ENCODE results near the gene ARRDC2. TPM values are rescaled to one million over a fixed set of nuclear protein-coding genes. Genes with fewer than 3 reads are reported as not detected.

ARRDC2 gene
- total and polyA plus RNA-seq, 10 of the 15 experiments (the other 5 are each of a cell fraction or from before 2014, with no cell fraction given) = 0.48 to 10.1 (median 4.8) TPM

DNA sequence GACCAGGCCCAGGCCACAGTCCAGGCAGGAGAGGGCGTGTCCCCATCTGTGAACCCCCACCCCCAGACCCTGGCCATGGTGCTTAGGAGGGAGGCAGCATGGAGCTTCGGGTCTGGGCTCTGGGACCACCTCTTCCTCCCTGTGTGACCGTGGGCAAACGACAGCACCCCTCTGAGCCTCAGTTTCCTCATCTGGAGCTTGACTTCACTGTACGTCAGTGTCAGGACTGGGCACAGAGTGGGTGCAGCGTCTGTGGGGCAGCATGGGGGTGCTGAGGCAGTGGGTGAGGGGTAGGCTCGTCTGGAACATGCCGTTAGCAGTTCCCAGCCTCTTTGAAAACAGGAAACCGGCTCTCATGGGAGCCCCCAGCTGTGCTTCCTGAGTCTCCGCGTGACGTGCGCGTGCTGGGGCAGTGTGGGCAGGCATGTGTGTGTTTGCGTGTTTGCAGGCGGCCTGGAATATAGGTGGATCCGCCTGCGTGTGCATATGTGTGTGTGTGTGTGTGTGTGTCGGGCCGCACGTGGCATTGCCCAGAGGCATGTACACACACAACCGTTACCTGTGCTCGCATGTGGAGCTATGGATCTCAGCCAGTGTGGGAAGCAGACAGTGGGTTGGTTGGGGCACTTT, 15.8 kb downstream of the ARRDC2 start (continued):
- TF ChIP-seq, protein P1, sequence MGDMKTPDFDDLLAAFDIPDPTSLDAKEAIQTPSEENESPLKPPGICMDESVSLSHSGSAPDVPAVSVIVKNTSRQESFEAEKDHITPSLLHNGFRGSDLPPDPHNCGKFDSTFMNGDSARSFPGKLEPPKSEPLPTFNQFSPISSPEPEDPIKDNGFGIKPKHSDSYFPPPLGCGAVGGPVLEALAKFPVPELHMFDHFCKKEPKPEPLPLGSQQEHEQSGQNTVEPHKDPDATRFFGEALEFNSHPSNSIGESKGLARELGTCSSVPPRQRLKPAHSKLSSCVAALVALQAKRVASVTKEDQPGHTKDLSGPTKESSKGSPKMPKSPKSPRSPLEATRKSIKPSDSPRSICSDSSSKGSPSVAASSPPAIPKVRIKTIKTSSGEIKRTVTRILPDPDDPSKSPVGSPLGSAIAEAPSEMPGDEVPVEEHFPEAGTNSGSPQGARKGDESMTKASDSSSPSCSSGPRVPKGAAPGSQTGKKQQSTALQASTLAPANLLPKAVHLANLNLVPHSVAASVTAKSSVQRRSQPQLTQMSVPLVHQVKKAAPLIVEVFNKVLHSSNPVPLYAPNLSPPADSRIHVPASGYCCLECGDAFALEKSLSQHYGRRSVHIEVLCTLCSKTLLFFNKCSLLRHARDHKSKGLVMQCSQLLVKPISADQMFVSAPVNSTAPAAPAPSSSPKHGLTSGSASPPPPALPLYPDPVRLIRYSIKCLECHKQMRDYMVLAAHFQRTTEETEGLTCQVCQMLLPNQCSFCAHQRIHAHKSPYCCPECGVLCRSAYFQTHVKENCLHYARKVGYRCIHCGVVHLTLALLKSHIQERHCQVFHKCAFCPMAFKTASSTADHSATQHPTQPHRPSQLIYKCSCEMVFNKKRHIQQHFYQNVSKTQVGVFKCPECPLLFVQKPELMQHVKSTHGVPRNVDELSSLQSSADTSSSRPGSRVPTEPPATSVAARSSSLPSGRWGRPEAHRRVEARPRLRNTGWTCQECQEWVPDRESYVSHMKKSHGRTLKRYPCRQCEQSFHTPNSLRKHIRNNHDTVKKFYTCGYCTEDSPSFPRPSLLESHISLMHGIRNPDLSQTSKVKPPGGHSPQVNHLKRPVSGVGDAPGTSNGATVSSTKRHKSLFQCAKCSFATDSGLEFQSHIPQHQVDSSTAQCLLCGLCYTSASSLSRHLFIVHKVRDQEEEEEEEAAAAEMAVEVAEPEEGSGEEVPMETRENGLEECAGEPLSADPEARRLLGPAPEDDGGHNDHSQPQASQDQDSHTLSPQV (IDR thresholded peaks at IDR 0.05) = 0 out of 2 replicates have a peak, but pooled peaks have one; percentile 71
- TF ChIP-seq POLR2AphosphoS5 (IDR thresholded peaks at IDR 0.05; ENCODE audit: low read length) = peak; percentile 32; the same call in 1 of the 2 replicates
- TF ChIP-seq KDM1A (IDR thresholded peaks at IDR 0.05; ENCODE audit: borderline replicate concordance) = no peak
- TF ChIP-seq RCOR1 (conservative IDR thresholded peaks at IDR 0.05; ENCODE audit: low read depth, low read length) = no peak
- TF ChIP-seq BACH1 (IDR thresholded peaks at IDR 0.05; ENCODE audit: borderline replicate concordance) = peak; percentile 44; the same call in 1 of the 2 replicates
- TF ChIP-seq, protein P2, sequence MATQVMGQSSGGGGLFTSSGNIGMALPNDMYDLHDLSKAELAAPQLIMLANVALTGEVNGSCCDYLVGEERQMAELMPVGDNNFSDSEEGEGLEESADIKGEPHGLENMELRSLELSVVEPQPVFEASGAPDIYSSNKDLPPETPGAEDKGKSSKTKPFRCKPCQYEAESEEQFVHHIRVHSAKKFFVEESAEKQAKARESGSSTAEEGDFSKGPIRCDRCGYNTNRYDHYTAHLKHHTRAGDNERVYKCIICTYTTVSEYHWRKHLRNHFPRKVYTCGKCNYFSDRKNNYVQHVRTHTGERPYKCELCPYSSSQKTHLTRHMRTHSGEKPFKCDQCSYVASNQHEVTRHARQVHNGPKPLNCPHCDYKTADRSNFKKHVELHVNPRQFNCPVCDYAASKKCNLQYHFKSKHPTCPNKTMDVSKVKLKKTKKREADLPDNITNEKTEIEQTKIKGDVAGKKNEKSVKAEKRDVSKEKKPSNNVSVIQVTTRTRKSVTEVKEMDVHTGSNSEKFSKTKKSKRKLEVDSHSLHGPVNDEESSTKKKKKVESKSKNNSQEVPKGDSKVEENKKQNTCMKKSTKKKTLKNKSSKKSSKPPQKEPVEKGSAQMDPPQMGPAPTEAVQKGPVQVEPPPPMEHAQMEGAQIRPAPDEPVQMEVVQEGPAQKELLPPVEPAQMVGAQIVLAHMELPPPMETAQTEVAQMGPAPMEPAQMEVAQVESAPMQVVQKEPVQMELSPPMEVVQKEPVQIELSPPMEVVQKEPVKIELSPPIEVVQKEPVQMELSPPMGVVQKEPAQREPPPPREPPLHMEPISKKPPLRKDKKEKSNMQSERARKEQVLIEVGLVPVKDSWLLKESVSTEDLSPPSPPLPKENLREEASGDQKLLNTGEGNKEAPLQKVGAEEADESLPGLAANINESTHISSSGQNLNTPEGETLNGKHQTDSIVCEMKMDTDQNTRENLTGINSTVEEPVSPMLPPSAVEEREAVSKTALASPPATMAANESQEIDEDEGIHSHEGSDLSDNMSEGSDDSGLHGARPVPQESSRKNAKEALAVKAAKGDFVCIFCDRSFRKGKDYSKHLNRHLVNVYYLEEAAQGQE (IDR thresholded peaks at IDR 0.05; ENCODE audit: low read depth, low read length) = peak; percentile 65; the same call in 1 of the 2 replicates
- peak; percentile 79 for TF ChIP-seq HDGF (IDR thresholded peaks at IDR 0.05)
- TF ChIP-seq YY1 (IDR thresholded peaks at IDR 0.05; ENCODE audit: low read depth, low read length) = 0 out of 2 replicates have a peak, but pooled peaks have one; percentile 27
- TF ChIP-seq, protein P3, sequence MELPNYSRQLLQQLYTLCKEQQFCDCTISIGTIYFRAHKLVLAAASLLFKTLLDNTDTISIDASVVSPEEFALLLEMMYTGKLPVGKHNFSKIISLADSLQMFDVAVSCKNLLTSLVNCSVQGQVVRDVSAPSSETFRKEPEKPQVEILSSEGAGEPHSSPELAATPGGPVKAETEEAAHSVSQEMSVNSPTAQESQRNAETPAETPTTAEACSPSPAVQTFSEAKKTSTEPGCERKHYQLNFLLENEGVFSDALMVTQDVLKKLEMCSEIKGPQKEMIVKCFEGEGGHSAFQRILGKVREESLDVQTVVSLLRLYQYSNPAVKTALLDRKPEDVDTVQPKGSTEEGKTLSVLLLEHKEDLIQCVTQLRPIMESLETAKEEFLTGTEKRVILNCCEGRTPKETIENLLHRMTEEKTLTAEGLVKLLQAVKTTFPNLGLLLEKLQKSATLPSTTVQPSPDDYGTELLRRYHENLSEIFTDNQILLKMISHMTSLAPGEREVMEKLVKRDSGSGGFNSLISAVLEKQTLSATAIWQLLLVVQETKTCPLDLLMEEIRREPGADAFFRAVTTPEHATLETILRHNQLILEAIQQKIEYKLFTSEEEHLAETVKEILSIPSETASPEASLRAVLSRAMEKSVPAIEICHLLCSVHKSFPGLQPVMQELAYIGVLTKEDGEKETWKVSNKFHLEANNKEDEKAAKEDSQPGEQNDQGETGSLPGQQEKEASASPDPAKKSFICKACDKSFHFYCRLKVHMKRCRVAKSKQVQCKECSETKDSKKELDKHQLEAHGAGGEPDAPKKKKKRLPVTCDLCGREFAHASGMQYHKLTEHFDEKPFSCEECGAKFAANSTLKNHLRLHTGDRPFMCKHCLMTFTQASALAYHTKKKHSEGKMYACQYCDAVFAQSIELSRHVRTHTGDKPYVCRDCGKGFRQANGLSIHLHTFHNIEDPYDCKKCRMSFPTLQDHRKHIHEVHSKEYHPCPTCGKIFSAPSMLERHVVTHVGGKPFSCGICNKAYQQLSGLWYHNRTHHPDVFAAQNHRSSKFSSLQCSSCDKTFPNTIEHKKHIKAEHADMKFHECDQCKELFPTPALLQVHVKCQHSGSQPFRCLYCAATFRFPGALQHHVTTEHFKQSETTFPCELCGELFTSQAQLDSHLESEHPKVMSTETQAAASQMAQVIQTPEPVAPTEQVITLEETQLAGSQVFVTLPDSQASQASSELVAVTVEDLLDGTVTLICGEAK (IDR thresholded peaks at IDR 0.05; ENCODE audit: borderline replicate concordance) = peak; percentile 44; the same call in 1 of the 2 replicates
- no peak for TF ChIP-seq BRCA1 (IDR thresholded peaks at IDR 0.05; ENCODE audit: low read depth, low read length)
- TF ChIP-seq, protein P4, sequence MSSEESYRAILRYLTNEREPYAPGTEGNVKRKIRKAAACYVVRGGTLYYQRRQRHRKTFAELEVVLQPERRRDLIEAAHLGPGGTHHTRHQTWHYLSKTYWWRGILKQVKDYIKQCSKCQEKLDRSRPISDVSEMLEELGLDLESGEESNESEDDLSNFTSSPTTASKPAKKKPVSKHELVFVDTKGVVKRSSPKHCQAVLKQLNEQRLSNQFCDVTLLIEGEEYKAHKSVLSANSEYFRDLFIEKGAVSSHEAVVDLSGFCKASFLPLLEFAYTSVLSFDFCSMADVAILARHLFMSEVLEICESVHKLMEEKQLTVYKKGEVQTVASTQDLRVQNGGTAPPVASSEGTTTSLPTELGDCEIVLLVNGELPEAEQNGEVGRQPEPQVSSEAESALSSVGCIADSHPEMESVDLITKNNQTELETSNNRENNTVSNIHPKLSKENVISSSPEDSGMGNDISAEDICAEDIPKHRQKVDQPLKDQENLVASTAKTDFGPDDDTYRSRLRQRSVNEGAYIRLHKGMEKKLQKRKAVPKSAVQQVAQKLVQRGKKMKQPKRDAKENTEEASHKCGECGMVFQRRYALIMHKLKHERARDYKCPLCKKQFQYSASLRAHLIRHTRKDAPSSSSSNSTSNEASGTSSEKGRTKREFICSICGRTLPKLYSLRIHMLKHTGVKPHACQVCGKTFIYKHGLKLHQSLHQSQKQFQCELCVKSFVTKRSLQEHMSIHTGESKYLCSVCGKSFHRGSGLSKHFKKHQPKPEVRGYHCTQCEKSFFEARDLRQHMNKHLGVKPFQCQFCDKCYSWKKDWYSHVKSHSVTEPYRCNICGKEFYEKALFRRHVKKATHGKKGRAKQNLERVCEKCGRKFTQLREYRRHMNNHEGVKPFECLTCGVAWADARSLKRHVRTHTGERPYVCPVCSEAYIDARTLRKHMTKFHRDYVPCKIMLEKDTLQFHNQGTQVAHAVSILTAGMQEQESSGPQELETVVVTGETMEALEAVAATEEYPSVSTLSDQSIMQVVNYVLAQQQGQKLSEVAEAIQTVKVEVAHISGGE (CRISPR knock-in tag; IDR thresholded peaks at IDR 0.05) = no peak
- peak; percentile 51; the same call in 1 of the 2 replicates for TF ChIP-seq CREM (IDR thresholded peaks at IDR 0.05; ENCODE audit: low read depth)
- TF ChIP-seq SMAD5 (IDR thresholded peaks at IDR 0.05; ENCODE audit: low read depth) = no peak
- no peak for TF ChIP-seq TAF1 (IDR thresholded peaks at IDR 0.05; ENCODE audit: borderline replicate concordance, low read depth, low read length)

Data from GM12878 (cell line).